Measurements from ENCODE around the gene ZSWIM6. TPM values are rescaled to one million over a fixed set of nuclear protein-coding genes. Genes with fewer than 3 reads are reported as not detected.

Gene ZSWIM6
- total RNA-seq, 1 experiment from 2014 or later: 4.7 TPM

DNA sequence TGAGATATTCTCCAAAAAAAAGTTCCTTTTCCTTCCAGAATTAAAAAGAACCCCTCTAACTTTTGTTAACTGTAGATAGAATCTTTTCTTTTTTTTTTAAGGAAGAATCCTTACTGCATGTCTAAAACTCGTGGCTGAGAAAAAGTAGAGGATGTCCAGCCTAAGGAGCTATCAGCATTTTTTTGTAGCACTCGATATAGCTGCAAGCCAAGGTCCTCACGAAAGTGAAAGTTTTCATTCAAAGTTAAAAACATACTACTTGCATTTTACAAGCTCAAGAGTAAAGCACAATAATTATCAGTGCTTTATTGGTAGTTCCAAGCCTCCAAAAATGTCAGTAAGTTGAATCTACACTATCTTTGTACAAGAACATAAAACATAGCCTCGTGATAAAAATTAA is 28.7 kb upstream of the ZSWIM6 start:
- in situ Hi-C loops (cut with HindIII; ENCODE audit: low pct_unique_long_range_greater_than_20kb, low sequenced_read_pairs): no loop called here
- DNase-seq (ENCODE audit: low read depth, low spot score): no peak

- DNase-seq (ENCODE audit: low read depth, low spot score): no peak
- in situ Hi-C loops (cut with HindIII; ENCODE audit: low pct_unique_long_range_greater_than_20kb, low sequenced_read_pairs): no loop called here
These were observed 27.3 kb upstream of the ZSWIM6 start for GRCh38 chr5:61304590-61305381.

GRCh38 chr5:61306531-61307131 is 25.4 kb upstream of the ZSWIM6 start:
- in situ Hi-C loops (cut with HindIII; ENCODE audit: low pct_unique_long_range_greater_than_20kb, low sequenced_read_pairs): no loop called here
- no peak for DNase-seq (ENCODE audit: low read depth, low spot score)

DNA sequence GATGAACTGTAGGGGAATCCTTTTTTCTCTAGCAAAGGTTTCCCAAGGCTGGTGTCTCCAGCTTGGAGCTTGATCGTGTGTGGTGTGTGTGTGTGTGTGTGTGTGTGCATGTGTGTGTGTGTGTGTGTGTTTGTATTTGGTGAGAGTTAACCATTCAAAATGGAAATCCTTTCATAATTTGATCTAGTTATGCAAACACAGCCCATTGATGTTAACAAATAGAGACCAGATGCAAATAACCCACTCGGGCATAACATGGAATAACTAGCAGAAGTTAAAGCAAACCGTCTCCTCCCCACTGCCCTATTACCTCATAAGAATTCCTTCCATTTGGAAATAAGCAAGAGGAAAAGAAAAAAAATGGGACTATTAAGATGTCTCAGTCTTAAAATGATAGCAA is 24.9 kb upstream of the ZSWIM6 start:
- in situ Hi-C loops (cut with HindIII; ENCODE audit: low pct_unique_long_range_greater_than_20kb, low sequenced_read_pairs): no loop called here
- DNase-seq (ENCODE audit: low read depth, low spot score): no peak

DNA sequence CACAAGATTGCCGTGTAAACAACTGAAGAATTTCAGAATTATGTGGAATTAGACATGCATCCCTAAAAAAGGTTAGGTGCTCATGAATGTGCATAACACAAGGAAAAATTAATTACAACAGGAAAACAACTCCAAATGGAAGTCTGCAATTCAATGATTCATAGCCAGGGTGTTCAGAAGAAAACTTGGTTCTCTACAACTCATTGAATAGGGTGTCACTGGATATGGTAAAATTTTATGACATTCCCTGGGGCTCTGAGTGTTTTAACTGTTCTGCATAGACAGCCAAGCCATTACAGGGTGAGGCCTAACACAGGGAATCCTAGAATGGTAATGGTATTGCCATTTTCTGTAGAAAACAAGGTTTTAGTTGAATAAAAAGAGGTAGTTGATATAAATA is 24.4 kb upstream of the ZSWIM6 start:
- in situ Hi-C loops (cut with HindIII; ENCODE audit: low pct_unique_long_range_greater_than_20kb, low sequenced_read_pairs): no loop called here
- DNase-seq (ENCODE audit: low read depth, low spot score): no peak

DNA sequence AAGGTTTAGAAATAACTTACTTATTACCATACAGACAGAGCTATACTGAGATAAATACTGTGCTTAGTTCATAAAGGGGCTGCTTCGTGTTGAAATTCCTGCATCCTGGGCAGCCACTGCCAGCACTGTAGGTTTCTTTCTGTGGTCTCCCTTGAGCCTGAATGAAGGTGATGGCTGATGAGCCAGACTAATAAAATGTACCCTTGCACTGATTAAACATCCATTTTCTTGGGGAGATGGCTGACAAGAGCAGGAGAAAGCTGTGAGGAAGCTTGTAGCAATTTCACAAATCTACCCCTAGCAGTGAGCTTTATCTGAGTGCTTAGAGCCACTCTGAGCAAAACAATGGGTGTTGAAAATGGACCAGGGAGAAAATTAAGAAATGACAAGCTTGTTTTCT is 23.3 kb upstream of the ZSWIM6 start:
- DNase-seq (ENCODE audit: low read depth, low spot score): no peak
- in situ Hi-C loops (cut with HindIII; ENCODE audit: low pct_unique_long_range_greater_than_20kb, low sequenced_read_pairs): no loop called here

- no peak for DNase-seq (ENCODE audit: low read depth, low spot score)
- in situ Hi-C loops (cut with HindIII; ENCODE audit: low pct_unique_long_range_greater_than_20kb, low sequenced_read_pairs): no loop called here
These were observed 22.9 kb upstream of the ZSWIM6 start for GRCh38 chr5:61309115-61309514.

DNA sequence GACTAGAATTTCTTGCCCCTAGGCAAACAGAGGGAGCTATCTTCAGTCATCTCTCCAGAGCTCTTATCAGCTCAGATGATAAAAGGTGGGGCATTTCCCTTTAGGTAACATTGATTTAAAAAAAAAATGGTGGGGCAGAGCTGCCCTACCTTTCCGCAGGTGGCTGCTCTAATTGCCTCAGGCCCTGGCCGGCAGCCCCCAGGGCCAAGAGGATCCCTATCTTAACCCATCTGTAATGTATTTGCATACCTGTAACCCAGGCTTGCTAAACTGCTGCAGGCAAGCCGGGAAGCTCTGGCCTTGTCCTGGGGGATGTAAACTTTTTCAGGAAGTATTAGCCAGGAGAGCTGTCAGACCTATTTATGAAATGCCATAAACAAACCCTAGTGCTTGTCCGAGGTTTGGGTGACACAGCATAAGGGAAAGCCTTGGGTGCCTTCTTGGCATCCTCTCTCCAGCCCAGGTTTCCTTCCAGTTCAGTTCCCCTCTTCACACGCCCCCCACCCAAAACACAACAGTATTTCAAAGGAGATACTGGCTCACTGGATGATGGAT is 20.9 kb upstream of the ZSWIM6 start:
- in situ Hi-C loops (cut with HindIII; ENCODE audit: low pct_unique_long_range_greater_than_20kb, low sequenced_read_pairs): no loop called here

DNA sequence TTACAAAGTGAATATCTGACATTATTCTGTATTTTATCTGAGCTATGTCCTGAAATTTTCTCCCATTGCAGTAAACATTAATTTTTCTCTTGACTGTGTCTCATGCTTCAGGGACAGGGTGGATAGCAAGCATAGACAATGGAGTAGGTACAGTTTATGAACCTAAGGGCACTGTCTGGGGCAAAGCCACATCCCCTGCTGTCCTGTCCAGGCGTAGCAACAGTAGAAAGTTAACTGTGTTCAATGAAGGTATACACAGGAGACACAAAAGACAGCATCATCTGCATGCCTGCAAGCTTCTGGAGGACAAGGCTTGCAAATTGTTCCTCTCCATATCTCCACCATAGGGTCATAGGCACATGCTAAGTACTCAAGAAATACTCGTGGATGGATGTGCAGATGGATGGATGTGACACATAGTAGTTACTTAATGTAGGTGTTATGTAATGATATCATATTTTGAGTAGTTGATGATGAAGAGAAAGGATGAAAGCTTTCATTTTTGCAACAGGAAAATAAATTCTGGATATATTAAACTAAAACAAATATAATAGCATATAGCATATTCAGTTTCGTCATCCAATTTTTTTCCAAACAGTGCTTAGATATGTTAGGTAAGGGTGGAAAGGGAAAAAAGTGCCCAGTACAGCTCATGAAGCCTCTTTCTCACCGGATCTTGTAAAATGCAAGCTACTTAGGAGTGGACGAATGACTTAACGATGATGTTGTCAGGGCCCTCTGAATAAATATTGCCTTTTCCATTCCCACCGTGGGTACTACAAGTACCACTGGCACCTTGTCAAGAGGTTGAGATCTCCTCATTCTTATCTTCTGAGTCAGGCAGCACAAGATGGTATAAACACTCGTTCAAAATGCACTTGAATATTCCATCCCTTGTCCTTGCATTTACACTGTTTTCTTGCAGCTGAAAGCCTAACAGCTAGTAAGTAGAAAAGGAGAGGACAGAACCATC is 19.9 kb upstream of the ZSWIM6 start:
- in situ Hi-C loops (cut with HindIII; ENCODE audit: low pct_unique_long_range_greater_than_20kb, low sequenced_read_pairs): no loop called here
- no peak for DNase-seq (ENCODE audit: low read depth, low spot score)

More for the DNA sequence above, 20.9 kb upstream of the ZSWIM6 start:
- DNase-seq (ENCODE audit: low read depth, low spot score): no peak

GRCh38 chr5:61313960-61314681 is 17.9 kb upstream of the ZSWIM6 start:
- DNase-seq (ENCODE audit: low read depth, low spot score): peak; percentile 20
- in situ Hi-C loops (cut with HindIII; ENCODE audit: low pct_unique_long_range_greater_than_20kb, low sequenced_read_pairs): no loop called here

GRCh38 chr5:61318376-61318775 is 13.7 kb upstream of the ZSWIM6 start:
- no peak for DNase-seq (ENCODE audit: low read depth, low spot score)
- in situ Hi-C loops (cut with HindIII; ENCODE audit: low pct_unique_long_range_greater_than_20kb, low sequenced_read_pairs): no loop called here

- DNase-seq (ENCODE audit: low read depth, low spot score): peak; percentile 30
- in situ Hi-C loops (cut with HindIII; ENCODE audit: low pct_unique_long_range_greater_than_20kb, low sequenced_read_pairs): no loop called here
These were observed 12.5 kb upstream of the ZSWIM6 start for GRCh38 chr5:61319388-61320146.

- in situ Hi-C loops (cut with HindIII; ENCODE audit: low pct_unique_long_range_greater_than_20kb, low sequenced_read_pairs): no loop called here
- DNase-seq (ENCODE audit: low read depth, low spot score): no peak
These were observed 11.2 kb upstream of the ZSWIM6 start for GRCh38 chr5:61320860-61321259.

DNA sequence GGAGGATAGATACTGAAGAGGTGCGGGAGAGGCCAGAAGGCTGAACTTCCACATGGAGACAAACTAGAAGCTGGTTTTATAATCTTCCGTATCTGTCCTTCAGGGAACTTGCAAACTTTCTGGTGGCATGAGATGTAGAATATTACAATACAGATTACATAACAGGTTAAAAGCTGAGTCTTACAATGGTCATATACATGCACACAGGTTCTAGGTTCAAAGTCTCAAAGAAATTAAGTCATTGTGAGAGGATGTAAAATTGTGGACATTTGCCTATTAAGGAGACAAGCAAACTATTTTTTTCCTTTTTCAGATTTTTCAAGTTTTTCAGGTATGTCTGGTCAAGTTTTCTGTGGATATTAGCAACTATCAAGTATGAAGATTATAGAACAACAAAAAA is 10.4 kb upstream of the ZSWIM6 start:
- in situ Hi-C loops (cut with HindIII; ENCODE audit: low pct_unique_long_range_greater_than_20kb, low sequenced_read_pairs): no loop called here
- no peak for DNase-seq (ENCODE audit: low read depth, low spot score)

GRCh38 chr5:61322738-61323725 is 9.0 kb upstream of the ZSWIM6 start:
- no peak for DNase-seq (ENCODE audit: low read depth, low spot score)
- in situ Hi-C loops (cut with HindIII; ENCODE audit: low pct_unique_long_range_greater_than_20kb, low sequenced_read_pairs): no loop called here

All from SK-MEL-5 (cell line).